AG04449 (cell line): ENCODE data around the gene PRAME.
A peak's percentile ranks its signal among the peaks of the same experiment; 100 is the strongest.

ENCODE experiments used
- CTCF ChIA-PET: fragments of 350-600 bp; formaldehyde crosslinking; extraction: SDS; loops from one replicate; lab custom pipeline; 2021; ENCODE audit warnings: antibody characterized with exemption; lab: Yijun Ruan, JAX
- POLR2A ChIA-PET: fragments of 400-600, 350-600 bp; formaldehyde crosslinking; extraction: SDS; loops from one replicate; lab custom pipeline; 2020; ENCODE audit warnings: antibody characterized with exemption, inconsistent platforms; lab: Yijun Ruan, JAX
- DNase-seq: peaks from one replicate; pipeline ENCODE4 v3.0.0-alpha.2; 2010; ENCODE audit warnings: low read depth, low spot score
- H3K4me3 ChIP-seq: 2 replicates; pipeline ENCODE4 v1.5.1; 2011; ENCODE audit warnings: low read depth, mild to moderate bottlenecking, control low read depth, low read length
- TF ChIP-seq, protein P1 (sequence below): IDR thresholded peaks from one replicate; pipeline ENCODE4 v1.5.1; 2011; ENCODE audit warnings: mild to moderate bottlenecking, moderate library complexity, low read length, control low read depth, inconsistent platforms; ENCODE audit not compliant: insufficient read depth; ENCODE audit errors: missing control alignments

The PRAME gene

DNA sequence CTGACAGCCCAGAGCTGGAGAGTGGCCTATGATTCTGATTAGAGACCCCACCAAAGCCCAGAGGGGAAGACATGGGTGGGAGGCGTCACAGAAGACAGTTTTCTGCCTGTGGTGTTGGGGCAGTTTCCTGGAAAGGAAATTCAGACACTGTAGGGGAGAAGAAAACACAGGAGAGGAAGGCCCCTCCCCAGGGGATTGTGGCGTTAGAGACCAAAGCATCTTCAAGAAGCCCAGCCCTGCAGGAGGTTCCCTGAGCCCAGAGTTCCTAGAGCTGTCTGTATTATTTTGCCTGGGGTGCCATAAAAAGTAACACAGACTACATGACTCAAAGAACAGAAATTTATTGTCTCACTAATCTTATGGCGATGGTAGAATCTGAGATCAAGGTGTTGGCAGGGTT, 40.2 kb upstream of the PRAME start:
- TF ChIP-seq, protein P1, sequence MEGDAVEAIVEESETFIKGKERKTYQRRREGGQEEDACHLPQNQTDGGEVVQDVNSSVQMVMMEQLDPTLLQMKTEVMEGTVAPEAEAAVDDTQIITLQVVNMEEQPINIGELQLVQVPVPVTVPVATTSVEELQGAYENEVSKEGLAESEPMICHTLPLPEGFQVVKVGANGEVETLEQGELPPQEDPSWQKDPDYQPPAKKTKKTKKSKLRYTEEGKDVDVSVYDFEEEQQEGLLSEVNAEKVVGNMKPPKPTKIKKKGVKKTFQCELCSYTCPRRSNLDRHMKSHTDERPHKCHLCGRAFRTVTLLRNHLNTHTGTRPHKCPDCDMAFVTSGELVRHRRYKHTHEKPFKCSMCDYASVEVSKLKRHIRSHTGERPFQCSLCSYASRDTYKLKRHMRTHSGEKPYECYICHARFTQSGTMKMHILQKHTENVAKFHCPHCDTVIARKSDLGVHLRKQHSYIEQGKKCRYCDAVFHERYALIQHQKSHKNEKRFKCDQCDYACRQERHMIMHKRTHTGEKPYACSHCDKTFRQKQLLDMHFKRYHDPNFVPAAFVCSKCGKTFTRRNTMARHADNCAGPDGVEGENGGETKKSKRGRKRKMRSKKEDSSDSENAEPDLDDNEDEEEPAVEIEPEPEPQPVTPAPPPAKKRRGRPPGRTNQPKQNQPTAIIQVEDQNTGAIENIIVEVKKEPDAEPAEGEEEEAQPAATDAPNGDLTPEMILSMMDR = no peak
- POLR2A ChIA-PET = no interaction called here
- H3K4me3 ChIP-seq = no peak overlapping the region
- no peak for DNase-seq
- CTCF ChIA-PET = interaction anchor here (2.2 to 7.3 kb wide), 2 partner anchors 8 to 12 kb away, joined by 4 to 46 read pairs; no protein-coding TSS in a partner anchor

DNA sequence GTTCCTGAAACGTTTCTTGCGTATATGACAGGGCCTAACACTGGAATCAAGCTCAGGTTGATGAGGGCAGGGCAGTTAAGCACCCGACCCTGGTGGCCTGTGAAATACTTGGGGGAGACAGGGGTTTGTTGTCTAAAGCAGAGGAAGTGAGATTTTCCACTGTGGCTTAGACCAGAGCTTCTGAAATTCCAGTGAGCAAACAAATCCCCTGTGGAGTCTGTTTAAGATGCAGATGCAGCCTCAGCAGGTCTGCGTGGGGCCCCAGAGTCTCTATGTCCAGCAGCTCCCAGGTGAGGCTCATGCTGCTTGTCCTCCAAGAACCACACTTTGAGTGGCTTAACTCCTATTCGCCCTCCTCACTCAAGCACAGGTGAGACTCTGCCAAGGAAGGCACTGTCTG, 39.1 kb upstream of the PRAME start:
- ChIA-PET POLR2A (no interaction called here), CTCF (interaction anchor here (7.3 kb wide), 1 partner anchor 11 kb away, joined by 46 read pairs; no protein-coding TSS in a partner anchor)
- TF ChIP-seq, protein P1 = no peak
- no peak for DNase-seq
- no peak overlapping the region for H3K4me3 ChIP-seq

DNA sequence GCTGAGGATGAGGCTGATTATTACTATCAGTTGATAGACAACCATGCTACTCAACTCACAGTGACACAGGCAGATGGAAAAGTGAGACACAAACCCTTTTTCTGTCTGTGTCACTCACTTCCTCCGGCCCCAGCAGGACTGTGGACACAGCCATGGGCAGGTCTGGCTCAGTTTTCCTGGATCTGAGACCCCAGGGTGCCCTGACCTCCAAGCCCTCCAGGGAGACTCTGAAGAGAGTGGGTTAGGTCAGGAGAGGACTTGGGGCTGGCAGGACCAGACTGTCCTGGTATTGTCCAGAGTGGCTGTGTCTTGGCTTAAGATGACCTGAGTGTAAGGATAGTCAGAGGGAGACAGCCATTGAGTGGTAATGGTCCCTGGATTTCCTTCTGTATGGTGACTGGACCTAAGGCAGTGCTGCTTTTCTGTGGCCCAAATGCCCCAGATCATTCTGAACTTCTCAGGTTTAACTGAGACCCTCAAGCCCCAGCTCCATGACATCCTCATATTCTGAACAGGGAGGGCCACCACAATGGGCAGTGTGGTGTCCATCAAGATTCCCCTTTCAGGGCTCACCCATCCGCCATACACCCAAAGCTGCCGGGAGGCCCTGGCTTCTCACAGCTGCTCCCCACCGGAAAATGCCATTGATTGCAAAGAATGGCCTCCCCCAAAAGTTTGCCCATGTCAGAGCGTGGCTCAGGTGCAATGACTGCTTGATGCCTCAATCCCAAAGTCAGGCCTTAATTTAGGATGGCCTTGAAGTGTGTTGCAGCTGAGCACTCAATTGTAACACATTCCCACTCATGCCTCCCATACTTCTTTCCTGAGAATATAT, 36.2 kb upstream of the PRAME start:
- DNase-seq = no peak
- POLR2A ChIA-PET = no interaction called here
- H3K4me3 ChIP-seq = no peak overlapping the region
- CTCF ChIA-PET = interaction anchor here (0.9 to 7.3 kb wide), 2 partner anchors 8 to 19 kb away, joined by 3 to 46 read pairs; no protein-coding TSS in a partner anchor
- TF ChIP-seq, protein P1 = no peak

DNA sequence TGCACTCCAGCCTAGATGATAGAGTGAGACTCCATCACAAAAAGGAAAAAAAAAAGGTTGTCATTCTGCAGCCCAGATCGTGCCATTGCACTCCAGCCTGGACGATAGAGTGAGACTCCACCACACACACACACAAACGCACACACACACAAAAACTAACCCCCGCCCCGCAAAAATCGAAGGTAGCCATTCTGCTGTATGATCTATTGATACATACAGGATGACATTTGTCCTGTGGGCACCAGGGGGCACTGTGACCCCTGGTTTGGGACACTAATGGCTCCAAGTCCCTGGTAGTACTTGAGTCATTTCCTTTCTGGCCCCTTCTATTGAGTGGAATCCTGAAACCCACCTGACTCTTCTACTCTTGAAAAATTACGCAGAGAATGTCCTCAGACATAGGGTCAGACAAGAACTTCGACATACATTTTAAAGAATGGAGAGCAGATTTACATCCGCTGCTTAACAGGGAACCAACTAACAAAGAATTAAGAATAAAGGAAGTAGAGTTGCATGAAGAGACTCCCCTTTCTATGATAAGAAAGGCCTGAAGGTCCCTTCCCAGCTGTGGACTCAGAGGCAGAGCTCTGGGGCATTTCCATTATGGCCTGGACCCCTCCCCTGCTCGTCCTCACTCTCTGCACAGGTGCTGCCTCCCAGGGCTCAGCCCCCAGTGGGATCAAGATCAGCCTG, 35.0 kb upstream of the PRAME start:
- no peak overlapping the region for H3K4me3 ChIP-seq
- POLR2A ChIA-PET = no interaction called here
- CTCF ChIA-PET = interaction anchor here (7.3 kb wide), 1 partner anchor 7 kb away, joined by 46 read pairs; no protein-coding TSS in a partner anchor
- no peak for DNase-seq
- TF ChIP-seq, protein P1 = peak; percentile 56

DNA sequence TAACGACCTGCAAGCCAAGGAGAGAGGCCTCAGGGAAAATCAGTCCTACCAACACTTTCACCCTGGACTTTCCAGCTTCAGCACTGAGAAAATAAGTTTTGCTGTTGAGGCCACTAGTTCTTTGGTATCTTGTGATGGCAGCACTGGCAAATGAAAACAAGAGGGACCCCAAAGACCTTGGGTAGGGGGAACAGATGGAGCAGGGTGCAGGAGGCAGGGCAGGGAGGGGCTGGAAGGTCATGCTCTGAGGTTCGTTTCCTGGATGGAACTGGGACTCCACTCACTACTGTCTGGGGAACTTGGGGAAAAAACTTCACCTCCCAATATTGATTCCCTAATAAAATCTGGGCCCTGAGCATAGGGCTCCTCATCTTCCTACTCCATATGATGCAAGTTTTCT, 34.2 kb upstream of the PRAME start:
- CTCF ChIA-PET = interaction anchor here (0.6 to 4.4 kb wide), 3 partner anchors 16 to 291 kb away, joined by 3 to 34 read pairs (median 6); no protein-coding TSS in a partner anchor
- POLR2A ChIA-PET = no interaction called here
- TF ChIP-seq, protein P1 = no peak
- H3K4me3 ChIP-seq = no peak overlapping the region
- DNase-seq = no peak
